ENCODE results near the gene CCDC197. TPM values are rescaled to one million over a fixed set of nuclear protein-coding genes. Genes with fewer than 3 reads are reported as not detected.

CCDC197 gene
- total RNA-seq, 1 experiment from 2014 or later, result not detected

GRCh38 chr14:94034886-94035285 is 37.8 kb downstream of the CCDC197 start:
- TF ChIP-seq TEAD1 (CRISPR knock-in tag; IDR thresholded peaks at IDR 0.05) (no peak), ETV6 (CRISPR knock-in tag; IDR thresholded peaks at IDR 0.05) (no peak), TEAD4 (CRISPR knock-in tag; IDR thresholded peaks at IDR 0.05) (no peak), ATF1 (CRISPR knock-in tag; IDR thresholded peaks at IDR 0.05) (no peak), TCF7 (CRISPR knock-in tag; IDR thresholded peaks at IDR 0.05; ENCODE audit: low read depth) (no peak), ZNF219 (CRISPR knock-in tag; IDR thresholded peaks at IDR 0.05; ENCODE audit: borderline replicate concordance) (no peak), FOXP4 (CRISPR knock-in tag; IDR thresholded peaks at IDR 0.05) (no peak), CREM (CRISPR knock-in tag; IDR thresholded peaks at IDR 0.05) (no peak), ZNF512 (CRISPR knock-in tag; IDR thresholded peaks at IDR 0.05; ENCODE audit: borderline replicate concordance) (no peak), JAZF1 (CRISPR knock-in tag; IDR thresholded peaks at IDR 0.05) (no peak), ZNF396 (CRISPR knock-in tag; IDR thresholded peaks at IDR 0.05; ENCODE audit: borderline replicate concordance) (no peak)
- TF ChIP-seq, protein P1, sequence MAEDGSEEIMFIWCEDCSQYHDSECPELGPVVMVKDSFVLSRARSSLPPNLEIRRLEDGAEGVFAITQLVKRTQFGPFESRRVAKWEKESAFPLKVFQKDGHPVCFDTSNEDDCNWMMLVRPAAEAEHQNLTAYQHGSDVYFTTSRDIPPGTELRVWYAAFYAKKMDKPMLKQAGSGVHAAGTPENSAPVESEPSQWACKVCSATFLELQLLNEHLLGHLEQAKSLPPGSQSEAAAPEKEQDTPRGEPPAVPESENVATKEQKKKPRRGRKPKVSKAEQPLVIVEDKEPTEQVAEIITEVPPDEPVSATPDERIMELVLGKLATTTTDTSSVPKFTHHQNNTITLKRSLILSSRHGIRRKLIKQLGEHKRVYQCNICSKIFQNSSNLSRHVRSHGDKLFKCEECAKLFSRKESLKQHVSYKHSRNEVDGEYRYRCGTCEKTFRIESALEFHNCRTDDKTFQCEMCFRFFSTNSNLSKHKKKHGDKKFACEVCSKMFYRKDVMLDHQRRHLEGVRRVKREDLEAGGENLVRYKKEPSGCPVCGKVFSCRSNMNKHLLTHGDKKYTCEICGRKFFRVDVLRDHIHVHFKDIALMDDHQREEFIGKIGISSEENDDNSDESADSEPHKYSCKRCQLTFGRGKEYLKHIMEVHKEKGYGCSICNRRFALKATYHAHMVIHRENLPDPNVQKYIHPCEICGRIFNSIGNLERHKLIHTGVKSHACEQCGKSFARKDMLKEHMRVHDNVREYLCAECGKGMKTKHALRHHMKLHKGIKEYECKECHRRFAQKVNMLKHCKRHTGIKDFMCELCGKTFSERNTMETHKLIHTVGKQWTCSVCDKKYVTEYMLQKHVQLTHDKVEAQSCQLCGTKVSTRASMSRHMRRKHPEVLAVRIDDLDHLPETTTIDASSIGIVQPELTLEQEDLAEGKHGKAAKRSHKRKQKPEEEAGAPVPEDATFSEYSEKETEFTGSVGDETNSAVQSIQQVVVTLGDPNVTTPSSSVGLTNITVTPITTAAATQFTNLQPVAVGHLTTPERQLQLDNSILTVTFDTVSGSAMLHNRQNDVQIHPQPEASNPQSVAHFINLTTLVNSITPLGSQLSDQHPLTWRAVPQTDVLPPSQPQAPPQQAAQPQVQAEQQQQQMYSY (CRISPR knock-in tag; IDR thresholded peaks at IDR 0.05), result no peak
- TF ChIP-seq, protein P2, sequence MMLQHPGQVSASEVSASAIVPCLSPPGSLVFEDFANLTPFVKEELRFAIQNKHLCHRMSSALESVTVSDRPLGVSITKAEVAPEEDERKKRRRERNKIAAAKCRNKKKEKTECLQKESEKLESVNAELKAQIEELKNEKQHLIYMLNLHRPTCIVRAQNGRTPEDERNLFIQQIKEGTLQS (CRISPR knock-in tag; conservative IDR thresholded peaks at IDR 0.05), result no peak
- peaks cover 16% of the 10 kb centered on the region for H3K9me3 Mint-ChIP-seq

DNA sequence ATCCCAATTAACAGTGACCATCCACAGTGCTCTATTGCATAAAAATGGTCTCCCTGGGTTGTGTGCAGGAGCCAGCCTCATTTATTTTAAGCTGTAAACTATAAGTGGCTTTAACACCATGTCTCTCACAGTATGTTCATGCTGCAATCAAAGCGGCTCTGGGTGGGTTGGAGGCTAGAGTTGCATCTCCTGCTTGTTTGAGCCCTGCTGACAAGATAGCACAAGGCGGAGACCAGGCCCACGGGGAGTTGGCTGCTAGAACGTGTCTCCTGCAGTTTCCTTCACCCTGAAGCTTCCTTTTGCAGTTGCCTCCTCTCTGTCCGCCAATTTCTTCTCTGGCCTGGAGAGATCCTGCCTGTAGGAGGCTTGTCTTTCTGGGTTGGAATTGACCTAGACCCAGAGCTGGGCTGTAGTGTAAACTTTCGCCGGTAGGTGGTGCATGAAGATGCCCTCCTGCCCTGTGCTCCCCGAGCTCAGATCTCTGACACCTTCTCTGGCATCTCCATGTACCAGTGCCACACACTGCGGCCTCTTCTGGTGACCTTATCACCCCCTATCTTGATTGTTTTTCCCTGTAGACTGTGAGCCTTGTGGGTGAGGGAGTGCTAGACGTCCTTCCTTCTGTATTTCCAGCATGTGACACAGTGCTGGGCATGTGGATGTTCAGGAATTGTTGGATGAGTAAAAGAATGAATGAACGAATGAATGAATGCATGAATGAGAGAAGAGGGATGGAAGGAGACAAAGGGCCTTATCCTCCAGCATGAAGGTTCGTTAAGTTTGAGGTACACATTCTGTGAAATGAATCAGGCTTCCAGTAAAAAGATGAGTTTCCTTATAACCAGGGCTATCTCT is 39.4 kb downstream of the CCDC197 start:
- Mint-ChIP-seq H3K9me3 (peaks cover 16% of the 10 kb centered on the region), H3K4me1 (peaks cover 2% of the 10 kb centered on the region; the same call in 1 of the 2 replicates), H3K27me3 (ENCODE audit: low read depth) (no peaks in the 10 kb centered on the region), H3K36me3 (peaks cover 23% of the 10 kb centered on the region), H3K27ac (no peak overlapping the region), H3K4me3 (no peak overlapping the region)
- ChIA-PET CTCF (interaction anchor here (0.6 to 2.3 kb wide), 68 partner anchors 9 to 847 kb away, joined by 3 to 76 read pairs (median 4); partner anchors contain the start of genes CCDC197, DDX24, IFI27 and IFI27L1), POLR2A (interaction anchor here (0.9 kb wide), 1 partner anchor 44 kb away, joined by 4 read pairs; the partner anchor contains the start of genes DDX24 and IFI27L1)
- TF ChIP-seq ZNF416 (CRISPR knock-in tag; IDR thresholded peaks at IDR 0.05) (no peak), HMGXB4 (CRISPR knock-in tag; IDR thresholded peaks at IDR 0.05) (peak; percentile 30; the same call in 1 of the 2 replicates)
- TF ChIP-seq, protein P3, sequence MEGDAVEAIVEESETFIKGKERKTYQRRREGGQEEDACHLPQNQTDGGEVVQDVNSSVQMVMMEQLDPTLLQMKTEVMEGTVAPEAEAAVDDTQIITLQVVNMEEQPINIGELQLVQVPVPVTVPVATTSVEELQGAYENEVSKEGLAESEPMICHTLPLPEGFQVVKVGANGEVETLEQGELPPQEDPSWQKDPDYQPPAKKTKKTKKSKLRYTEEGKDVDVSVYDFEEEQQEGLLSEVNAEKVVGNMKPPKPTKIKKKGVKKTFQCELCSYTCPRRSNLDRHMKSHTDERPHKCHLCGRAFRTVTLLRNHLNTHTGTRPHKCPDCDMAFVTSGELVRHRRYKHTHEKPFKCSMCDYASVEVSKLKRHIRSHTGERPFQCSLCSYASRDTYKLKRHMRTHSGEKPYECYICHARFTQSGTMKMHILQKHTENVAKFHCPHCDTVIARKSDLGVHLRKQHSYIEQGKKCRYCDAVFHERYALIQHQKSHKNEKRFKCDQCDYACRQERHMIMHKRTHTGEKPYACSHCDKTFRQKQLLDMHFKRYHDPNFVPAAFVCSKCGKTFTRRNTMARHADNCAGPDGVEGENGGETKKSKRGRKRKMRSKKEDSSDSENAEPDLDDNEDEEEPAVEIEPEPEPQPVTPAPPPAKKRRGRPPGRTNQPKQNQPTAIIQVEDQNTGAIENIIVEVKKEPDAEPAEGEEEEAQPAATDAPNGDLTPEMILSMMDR (IDR thresholded peaks at IDR 0.05), result peak; percentile 77
- DNase-seq (ENCODE audit: low spot score) (peak; percentile 85), ATAC-seq (peak; percentile 98)

More at GRCh38 chr14:94034886-94035285, 37.8 kb downstream of the CCDC197 start:
- peaks cover 23% of the 10 kb centered on the region for H3K36me3 Mint-ChIP-seq
- no peaks in the 10 kb centered on the region for H3K27me3 Mint-ChIP-seq (ENCODE audit: low read depth)
- H3K4me1 Mint-ChIP-seq, result peaks cover 2% of the 10 kb centered on the region; the same call in 1 of the 2 replicates
- H3K27ac Mint-ChIP-seq, result no peak overlapping the region
- ChIA-PET POLR2A (no interaction called here), CTCF (interaction anchor here (0.7 to 2.3 kb wide), 6 partner anchors 20 to 145 kb away, joined by 3 to 76 read pairs (median 12); partner anchors contain the start of gene PPP4R4)
- no peak for DNase-seq (ENCODE audit: low spot score)
- no peak for ATAC-seq
- no peak overlapping the region for H3K4me3 Mint-ChIP-seq

All from WTC11 (cell line).